GM18951 (cell line): Measurements from ENCODE around the gene FMN1.

Experiments
- POLR2A ChIP-seq: IDR thresholded peaks from 4 replicates; pipeline ENCODE4 v1.6.1; 2011; ENCODE audit warnings: mild to moderate bottlenecking; ENCODE audit not compliant: insufficient read length, insufficient read depth; ENCODE audit errors: extremely low read depth
- in situ Hi-C: fragments of 300-500 bp; cut with MboI; formaldehyde crosslinking; loops from one replicate; pipeline ENCODE4 v1.12.0; 2022; ENCODE audit warnings: low sequenced_read_pairs, mixed read lengths, inconsistent platforms; ENCODE audit not compliant: unreplicated experiment

Gene FMN1

GRCh38 chr15:32818758-32819447, 375.6 kb downstream of the FMN1 start:
- in situ Hi-C loops = no loop called here
- no peak for TF ChIP-seq POLR2A

- in situ Hi-C loops = no loop called here
- no peak for TF ChIP-seq POLR2A
Measured at GRCh38 chr15:32817577-32817976, 376.9 kb downstream of the FMN1 start.

- no peak for TF ChIP-seq POLR2A
- in situ Hi-C loops = no loop called here
Measured at GRCh38 chr15:32807331-32807730, 387.2 kb downstream of the FMN1 start.

- in situ Hi-C loops = no loop called here
- no peak for TF ChIP-seq POLR2A
Measured at GRCh38 chr15:32803631-32804030, 390.9 kb downstream of the FMN1 start.

GRCh38 chr15:32802286-32802936, 392.1 kb downstream of the FMN1 start:
- in situ Hi-C loops = no loop called here
- no peak for TF ChIP-seq POLR2A

- in situ Hi-C loops = no loop called here
- TF ChIP-seq POLR2A = no peak
Measured at GRCh38 chr15:32799936-32800535, 394.5 kb downstream of the FMN1 start.

GRCh38 chr15:32796856-32797255, 397.7 kb downstream of the FMN1 start:
- in situ Hi-C loops = no loop called here

GRCh38 chr15:32794973-32795372, 399.5 kb downstream of the FMN1 start:
- in situ Hi-C loops = no loop called here
- no peak for TF ChIP-seq POLR2A

More at GRCh38 chr15:32796856-32797255, 397.7 kb downstream of the FMN1 start:
- TF ChIP-seq POLR2A = no peak

GRCh38 chr15:32792436-32792835, 402.1 kb downstream of the FMN1 start:
- TF ChIP-seq POLR2A = no peak
- in situ Hi-C loops = no loop called here

- in situ Hi-C loops = no loop called here
- TF ChIP-seq POLR2A = no peak
Measured at GRCh38 chr15:32790352-32790999, 404.0 kb downstream of the FMN1 start.

GRCh38 chr15:32787949-32788348, 406.6 kb downstream of the FMN1 start:
- in situ Hi-C loops = no loop called here
- TF ChIP-seq POLR2A = no peak

GRCh38 chr15:32786906-32787305, 407.6 kb downstream of the FMN1 start:
- no peak for TF ChIP-seq POLR2A
- in situ Hi-C loops = no loop called here

- no peak for TF ChIP-seq POLR2A
- in situ Hi-C loops = no loop called here
Measured at GRCh38 chr15:32784581-32784980, 409.9 kb downstream of the FMN1 start.
